ENCODE results near the gene CSAG1.
"Not testable (repeated sequence)": the region's sequence is repeated elsewhere in the genome, so short reads cannot be mapped to it uniquely, and the experiment has no call there.

The CSAG1 gene

DNA sequence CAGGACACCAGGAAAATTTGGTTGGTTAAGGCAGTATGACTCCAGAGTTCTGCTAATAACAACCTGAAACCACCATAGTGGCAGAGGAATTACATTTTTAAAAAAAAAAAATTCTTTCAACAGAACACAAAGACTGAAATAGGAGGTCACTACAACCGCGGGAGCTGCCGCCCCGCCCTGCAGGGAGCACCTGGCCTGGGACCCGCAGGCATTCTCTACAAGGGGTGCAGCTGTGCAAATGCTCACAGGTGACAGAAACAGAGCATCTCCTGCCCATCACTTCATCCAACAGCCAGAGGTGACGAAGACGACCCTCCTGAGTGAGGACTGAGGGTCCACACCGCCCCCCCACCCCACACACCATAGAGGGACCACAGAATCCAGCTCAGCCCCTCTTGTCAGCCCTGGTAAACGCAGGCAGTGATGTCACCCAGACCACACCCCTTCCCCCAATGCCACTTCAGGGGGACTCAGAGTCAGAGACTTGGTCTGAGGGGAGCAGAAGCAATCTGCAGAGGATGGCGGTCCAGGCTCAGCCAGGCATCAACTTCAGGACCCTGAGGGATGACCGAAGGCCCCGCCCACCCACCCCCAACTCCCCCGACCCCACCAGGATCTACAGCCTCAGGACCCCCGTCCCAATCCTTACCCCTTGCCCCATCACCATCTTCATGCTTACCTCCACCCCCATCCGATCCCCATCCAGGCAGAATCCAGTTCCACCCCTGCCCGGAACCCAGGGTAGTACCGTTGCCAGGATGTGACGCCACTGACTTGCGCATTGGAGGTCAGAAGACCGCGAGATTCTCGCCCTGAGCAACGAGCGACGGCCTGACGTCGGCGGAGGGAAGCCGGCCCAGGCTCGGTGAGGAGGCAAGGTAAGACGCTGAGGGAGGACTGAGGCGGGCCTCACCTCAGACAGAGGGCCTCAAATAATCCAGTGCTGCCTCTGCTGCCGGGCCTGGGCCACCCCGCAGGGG lies 35.3 kb downstream of the CSAG1 start, which contains the start of gene MAGEA3:
Gene MAGEA3 (plus strand): TSS at position 843 of the 980 bp plus-strand sequence. CDS start 2,039 bp downstream, outside the sequence.
- DNase-seq = not testable (repeated sequence)

DNA sequence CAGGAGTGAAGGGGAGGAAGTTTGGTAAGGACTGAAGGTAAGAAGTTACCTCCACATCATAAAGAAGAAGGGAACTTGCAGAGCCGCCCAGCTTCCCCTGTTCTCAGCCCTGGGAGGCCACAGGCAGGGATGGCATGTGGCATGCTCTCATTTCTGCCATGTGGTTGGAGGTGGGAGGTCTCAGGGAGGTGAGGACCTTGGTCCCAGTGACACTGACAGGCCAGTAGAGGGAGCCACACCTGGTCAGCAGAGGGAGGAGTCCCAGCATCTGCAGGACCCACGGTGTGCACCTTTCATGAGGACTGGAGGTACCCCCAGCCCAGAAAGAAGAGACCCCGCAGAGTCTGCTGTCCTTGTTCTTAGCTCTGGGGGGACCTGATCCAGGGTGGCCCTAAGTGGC lies 52.5 kb downstream of the CSAG1 start:
- not testable (repeated sequence) for DNase-seq

All from cerebellar nuclear complex (tissue), 1 donor.